Glomerular endothelial cell (primary cell): ENCODE data around the gene CDH13. TPM values are rescaled to one million over a fixed set of nuclear protein-coding genes. Genes with fewer than 3 reads are reported as not detected.

Experiments used
- DNase-seq: peaks from one replicate; pipeline ENCODE4 v3.0.0-alpha.2; 2011; ENCODE audit warnings: low read depth, low spot score; ENCODE audit errors: extremely low read depth
- total RNA-seq: library from RNA; depleted of rRNA; stranded (reverse); fragments of >200 nt; gene quantifications from 2 replicates; pipeline ENCODE4 v1.2.3, GENCODE V29; 2015

The CDH13 gene
- total RNA-seq, 1 donor from 2014 or later, result 111 TPM

- DNase-seq, result no peak
Observed at GRCh38 chr16:83085660-83086059, 458.9 kb downstream of the CDH13 start.

GRCh38 chr16:83095941-83096692, 469.3 kb downstream of the CDH13 start:
- DNase-seq, result no peak

GRCh38 chr16:83098536-83098935, 471.8 kb downstream of the CDH13 start:
- DNase-seq, result no peak

- DNase-seq, result no peak
Observed at GRCh38 chr16:83100679-83101078, 473.9 kb downstream of the CDH13 start.

- no peak for DNase-seq
Observed at GRCh38 chr16:83102336-83102735, 475.6 kb downstream of the CDH13 start.

GRCh38 chr16:83105279-83106077, 478.7 kb downstream of the CDH13 start:
- DNase-seq, result no peak

- DNase-seq, result no peak
Observed at GRCh38 chr16:83109490-83110125, 482.8 kb downstream of the CDH13 start.

- DNase-seq, result no peak
Observed at GRCh38 chr16:83110269-83110668, 483.5 kb downstream of the CDH13 start.

- no peak for DNase-seq
Observed at GRCh38 chr16:83113317-83113716, 486.5 kb downstream of the CDH13 start.

GRCh38 chr16:83113811-83114210, 487.0 kb downstream of the CDH13 start:
- DNase-seq, result no peak

GRCh38 chr16:83115491-83116232, 488.9 kb downstream of the CDH13 start:
- no peak for DNase-seq

GRCh38 chr16:83116274-83116892, 489.6 kb downstream of the CDH13 start:
- no peak for DNase-seq

- no peak for DNase-seq
Observed at GRCh38 chr16:83117810-83118209, 491.0 kb downstream of the CDH13 start.

- no peak for DNase-seq
Observed at GRCh38 chr16:83118365-83118764, 491.6 kb downstream of the CDH13 start.

GRCh38 chr16:83125999-83126568, 499.3 kb downstream of the CDH13 start:
- DNase-seq, result no peak

GRCh38 chr16:83128041-83128440, 501.3 kb downstream of the CDH13 start:
- no peak for DNase-seq

GRCh38 chr16:83130039-83130438, 503.3 kb downstream of the CDH13 start:
- no peak for DNase-seq

GRCh38 chr16:83134638-83135037, 507.9 kb downstream of the CDH13 start:
- DNase-seq, result no peak

GRCh38 chr16:83136419-83136818, 509.6 kb downstream of the CDH13 start:
- no peak for DNase-seq

GRCh38 chr16:83136924-83137323, 510.2 kb downstream of the CDH13 start:
- DNase-seq, result no peak
